Measurements from ENCODE around the gene GPD1L.
"Not testable (repeated sequence)": the region's sequence is repeated elsewhere in the genome, so short reads cannot be mapped to it uniquely, and the experiment has no call there.

GPD1L gene

DNA sequence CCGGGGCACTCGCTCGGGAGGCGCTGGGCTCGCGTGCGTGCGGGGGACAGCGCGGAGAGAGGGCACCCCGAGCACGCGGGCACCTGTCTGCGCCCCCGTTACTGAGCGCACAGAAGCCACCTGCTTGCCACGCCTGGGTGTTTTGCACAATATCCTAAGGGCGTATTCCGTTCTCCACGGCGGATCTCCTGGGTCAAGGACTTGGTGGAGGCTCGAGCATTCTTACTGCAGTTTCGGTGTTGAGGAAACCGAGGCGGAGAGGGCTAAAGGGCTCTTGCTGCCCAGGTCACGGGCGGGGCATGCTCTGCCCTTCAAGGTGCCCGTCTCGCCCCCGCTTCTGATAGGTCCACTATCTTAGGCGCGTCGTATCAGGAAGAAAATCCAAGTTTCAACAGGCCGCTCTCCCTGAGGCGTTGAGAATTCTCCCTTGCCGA, 526 bp downstream of the GPD1L start:
- DNase-seq: peak; percentile 20

DNA sequence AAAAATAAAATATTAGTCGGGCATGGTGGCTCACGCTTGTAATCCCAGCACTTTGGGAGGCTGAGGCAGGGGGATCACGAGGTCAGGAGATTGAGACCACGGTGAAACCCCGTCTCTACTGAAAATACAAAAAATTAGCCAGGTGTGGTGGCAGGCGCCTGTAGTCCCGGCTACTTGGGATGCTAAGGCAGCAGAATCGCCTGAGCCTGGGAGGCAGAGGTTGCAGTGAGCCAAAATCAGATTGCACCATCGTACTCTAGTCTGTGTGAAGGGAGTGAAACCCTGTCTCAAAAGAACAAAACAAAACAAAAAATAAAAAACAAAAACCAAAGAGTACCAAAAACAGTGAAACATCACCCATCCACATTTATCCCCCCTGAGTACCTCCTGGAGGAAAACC, 1.8 kb downstream of the GPD1L start:
- DNase-seq: not testable (repeated sequence)

- DNase-seq: no peak
Measured at GRCh38 chr3:32109256-32109655, 2.8 kb downstream of the GPD1L start.

- DNase-seq: no peak
Measured at GRCh38 chr3:32110233-32110760, 3.9 kb downstream of the GPD1L start.

GRCh38 chr3:32111560-32111959, 5.1 kb downstream of the GPD1L start:
- DNase-seq: no peak

- DNase-seq: no peak
Measured at GRCh38 chr3:32113566-32113965, 7.1 kb downstream of the GPD1L start.

DNA sequence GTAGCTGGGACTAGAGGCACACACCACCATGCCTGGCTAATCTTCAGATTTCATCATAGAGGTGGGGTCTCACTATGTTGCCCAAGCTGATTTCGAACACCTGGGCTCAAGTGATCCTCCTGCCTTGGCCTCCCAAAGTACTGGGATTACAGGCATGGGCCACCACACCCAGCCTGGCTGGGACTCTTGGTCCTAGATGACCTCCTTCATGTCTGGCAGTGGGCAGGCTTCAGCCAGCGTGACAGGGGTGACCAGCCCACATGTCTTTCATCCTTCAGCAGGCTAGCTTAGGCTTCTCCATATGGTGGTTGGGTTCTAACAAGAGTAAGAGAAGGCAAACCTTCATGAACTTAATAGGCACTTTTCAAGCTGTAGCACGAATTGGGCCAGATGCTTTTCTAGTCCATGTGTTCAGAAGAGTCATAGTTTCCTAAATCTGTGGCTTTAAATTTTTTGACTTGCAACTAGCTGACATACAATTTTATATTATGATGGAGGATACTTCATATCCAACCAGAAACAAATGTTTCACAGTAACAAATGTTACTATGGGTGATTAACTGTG, 7.6 kb downstream of the GPD1L start:
- no peak for DNase-seq

- DNase-seq: not testable (repeated sequence)
Measured at GRCh38 chr3:32114546-32115386, 8.3 kb downstream of the GPD1L start.

DNA sequence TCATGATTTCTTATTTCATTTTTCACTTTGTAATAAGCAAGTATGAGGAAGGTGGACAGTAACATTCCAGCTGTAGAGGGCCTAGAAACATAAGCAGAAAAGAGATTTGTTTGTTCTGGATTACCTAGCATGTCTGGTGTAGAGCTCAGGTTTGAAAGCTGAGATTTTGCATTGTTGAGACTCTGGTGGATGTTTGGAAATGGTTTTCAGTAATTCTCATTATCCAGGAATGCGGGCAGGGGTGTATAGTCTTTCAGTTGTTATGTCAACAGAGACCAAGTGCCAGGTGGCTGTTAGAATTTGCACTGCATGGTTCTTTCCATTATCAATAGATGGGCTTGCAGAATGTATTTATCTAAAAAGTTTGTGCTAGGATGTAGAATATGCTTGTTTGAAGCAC, 10.9 kb downstream of the GPD1L start:
- DNase-seq: no peak

DNA sequence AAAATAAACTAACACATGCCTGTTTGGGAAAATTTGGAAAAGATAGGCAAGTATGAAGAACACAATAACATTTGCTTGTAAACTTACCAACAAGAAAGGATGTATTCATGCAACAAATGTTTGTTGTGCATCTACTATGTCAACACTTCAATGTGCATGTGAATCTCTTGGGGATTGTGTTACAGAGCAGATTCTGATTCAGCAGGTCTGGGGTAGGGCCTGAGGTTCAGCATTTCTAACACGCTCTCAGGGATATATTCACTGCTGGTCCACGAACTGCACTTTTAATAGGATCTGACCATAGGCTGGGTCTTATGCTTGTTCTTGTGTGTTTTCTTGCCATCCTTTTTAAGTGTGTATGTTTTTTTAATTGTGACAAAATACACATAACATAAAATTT, 11.8 kb downstream of the GPD1L start:
- DNase-seq: no peak

GRCh38 chr3:32120471-32120870, 14.1 kb downstream of the GPD1L start:
- no peak for DNase-seq

DNA sequence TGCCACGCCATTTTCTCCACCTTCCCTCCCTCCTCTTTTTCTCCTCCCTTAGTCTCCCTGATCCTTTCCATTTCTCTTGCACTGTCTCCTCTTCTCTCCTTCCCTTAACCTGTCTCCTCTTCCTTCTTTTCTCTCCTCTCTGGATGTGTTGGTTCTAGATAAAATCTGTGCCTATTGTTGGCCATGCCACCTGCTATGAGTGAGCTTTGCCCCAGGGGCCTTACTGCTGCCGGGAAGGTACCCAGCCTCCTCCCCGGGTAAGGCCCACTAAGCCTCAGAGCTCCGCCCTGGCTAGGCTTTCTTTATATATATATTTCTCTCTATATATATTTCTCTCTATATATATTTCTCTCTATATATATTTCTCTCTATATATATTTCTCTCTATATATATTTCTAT, 14.7 kb downstream of the GPD1L start:
- no peak for DNase-seq

- DNase-seq: no peak
Measured at GRCh38 chr3:32123620-32124019, 17.2 kb downstream of the GPD1L start.

- no peak for DNase-seq
Measured at GRCh38 chr3:32125012-32125411, 18.6 kb downstream of the GPD1L start.

DNA sequence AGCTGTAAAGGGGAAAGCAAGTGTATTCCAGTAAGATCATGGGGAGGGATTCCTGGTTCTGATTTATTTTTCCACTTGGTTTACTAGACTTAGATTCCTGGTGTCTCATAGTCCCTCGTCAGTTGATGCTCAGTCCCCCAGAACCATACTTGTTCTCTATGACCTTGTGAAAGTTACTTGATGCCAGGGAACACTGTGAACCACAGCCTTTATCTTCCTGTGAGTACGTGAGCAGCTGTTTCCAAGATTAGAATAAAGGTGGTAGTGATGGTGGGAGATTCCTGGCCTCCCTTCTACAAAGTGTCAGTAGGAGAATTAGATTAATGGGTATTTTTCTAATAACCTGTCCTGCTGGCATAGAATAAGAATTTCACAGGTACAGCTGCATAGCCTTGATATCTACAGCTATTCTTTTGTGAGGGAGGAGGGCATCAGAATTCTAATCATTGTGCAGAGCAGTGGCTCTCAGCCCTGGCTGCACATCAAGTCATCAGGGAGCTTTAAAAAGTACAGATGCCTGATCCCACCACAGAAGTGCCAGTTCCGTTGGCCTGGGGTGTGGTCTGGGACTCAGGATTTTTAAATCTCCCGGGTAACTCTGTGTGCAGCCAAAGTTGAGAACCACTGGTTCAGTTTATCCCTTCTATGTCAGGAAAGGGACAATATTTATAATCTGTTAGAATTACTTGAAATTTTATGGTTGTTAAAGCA, 20.0 kb downstream of the GPD1L start:
- no peak for DNase-seq

DNA sequence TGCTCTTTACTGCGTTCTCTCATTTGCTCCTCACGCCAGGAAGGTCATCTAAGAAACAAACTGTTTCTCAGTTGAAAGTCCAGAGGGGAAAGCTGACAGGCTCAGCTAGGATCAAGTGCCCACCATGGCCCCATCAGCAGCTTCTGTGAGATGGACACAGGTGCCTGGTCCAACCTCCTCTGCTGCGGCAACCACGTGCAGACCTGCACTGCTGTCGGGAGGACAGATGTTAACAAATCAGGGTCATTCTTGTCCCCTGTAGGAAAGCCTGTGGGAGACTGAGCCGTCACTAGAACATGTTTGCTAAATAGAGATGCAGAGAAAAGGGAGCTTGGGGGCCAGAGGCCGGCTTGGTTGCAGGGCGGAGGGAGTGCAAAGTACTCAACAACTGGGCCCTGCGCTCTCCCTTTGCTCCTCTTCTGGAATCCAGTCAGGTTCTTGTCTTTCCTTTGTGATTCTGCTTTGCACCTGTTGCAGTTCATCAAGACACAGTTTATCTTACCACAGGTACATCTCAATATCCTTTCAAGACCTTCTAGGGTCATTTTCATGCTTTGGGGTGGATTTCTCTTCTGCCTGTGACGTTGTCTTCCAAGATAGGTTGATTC, 20.9 kb downstream of the GPD1L start:
- no peak for DNase-seq

DNA sequence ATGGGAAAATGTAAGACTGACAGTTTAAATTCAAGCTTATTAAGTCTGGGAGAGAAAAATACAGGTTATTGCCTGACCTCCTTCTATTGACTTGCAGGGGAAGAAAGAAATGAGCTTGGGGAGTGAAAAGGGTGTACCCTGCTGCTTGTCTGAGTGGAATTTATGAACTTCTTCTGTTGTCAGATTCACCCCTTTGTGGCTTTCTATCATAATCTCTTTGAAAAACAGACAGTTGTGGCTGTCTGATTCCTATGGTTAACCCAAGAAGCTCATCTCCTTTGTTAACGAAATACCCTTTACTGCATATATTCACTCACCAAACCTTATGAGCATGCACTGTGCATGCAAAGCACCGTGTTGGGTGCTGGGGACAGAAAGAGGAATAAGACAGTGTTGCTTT, 22.5 kb downstream of the GPD1L start:
- DNase-seq: no peak

GRCh38 chr3:32129832-32130231, 23.4 kb downstream of the GPD1L start:
- no peak for DNase-seq

DNA sequence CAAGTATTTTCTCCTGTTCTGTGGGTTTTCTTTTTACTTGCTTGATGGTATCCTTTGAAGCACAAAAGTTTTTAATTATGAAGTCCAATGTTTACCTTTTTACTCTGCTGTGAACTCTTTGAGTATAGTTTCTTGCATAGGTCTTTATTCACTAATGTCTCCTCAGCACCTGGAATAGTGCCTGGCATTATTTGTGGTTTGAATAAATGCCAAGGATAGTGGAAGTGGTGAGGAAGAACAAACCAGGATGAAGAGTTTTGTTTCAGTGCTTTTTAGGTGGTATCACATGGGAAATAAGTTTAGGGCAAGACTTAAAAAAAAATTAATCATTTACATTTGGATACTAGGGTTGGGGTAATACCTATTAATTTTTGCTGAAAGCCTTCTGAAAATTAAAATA, 25.7 kb downstream of the GPD1L start:
- DNase-seq: no peak

GRCh38 chr3:32132706-32133105, 26.3 kb downstream of the GPD1L start:
- DNase-seq: no peak

- DNase-seq: no peak
Measured at GRCh38 chr3:32136703-32137102, 30.3 kb downstream of the GPD1L start.

- DNase-seq: no peak
Measured at GRCh38 chr3:32137870-32138269, 31.4 kb downstream of the GPD1L start.

DNA sequence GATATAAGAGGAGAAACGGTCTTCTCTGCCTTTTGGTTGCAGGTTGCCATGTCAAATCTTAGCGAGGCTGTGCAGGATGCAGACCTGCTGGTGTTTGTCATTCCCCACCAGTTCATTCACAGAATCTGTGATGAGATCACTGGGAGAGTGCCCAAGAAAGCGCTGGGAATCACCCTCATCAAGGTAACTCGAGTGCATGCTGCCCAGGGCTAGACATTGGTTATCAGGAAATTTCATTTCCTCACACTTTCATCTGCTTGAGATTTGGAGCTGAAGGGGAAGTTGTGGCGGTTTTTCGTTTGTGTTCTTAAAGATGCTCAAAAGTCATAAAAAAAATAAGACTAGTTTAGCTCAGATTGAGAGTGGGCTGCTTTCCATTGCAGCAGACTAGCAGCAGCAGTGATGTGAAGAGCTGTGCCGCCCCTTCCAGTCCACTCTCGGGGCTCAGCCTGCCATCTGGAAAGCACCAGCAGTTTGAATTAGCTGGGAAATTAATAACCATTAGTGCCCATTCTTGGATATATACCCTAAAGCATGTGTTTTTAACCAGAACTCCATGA, 32.2 kb downstream of the GPD1L start:
- no peak for DNase-seq

Data from HCEC 1CT (cell line).